ENCODE data around the gene CAVIN1.
"Not testable (repeated sequence)": the region's sequence is repeated elsewhere in the genome, so short reads cannot be mapped to it uniquely, and the experiment has no call there.

The CAVIN1 gene

GRCh38 chr17:42366176-42367023 lies 56.7 kb downstream of the CAVIN1 start:
- DNase-seq (ENCODE audit: low read depth in 1 of 2, low spot score in 1 of 2): peak in 1 of 2 experiments; percentile 56
- not testable (repeated sequence) for H3K27me3 ChIP-seq (ENCODE audit: insufficient read depth, poor library complexity, severe bottlenecking); H3K27ac ChIP-seq (replicated peaks); H3K4me3 ChIP-seq (replicated peaks; ENCODE audit: insufficient read depth, low read length)

GRCh38 chr17:42365136-42365535 lies 57.9 kb downstream of the CAVIN1 start:
- Histone ChIP-seq H3K4me3 (replicated peaks; ENCODE audit: insufficient read depth, low read length) (no peak overlapping the region), H3K27me3 (ENCODE audit: insufficient read depth, poor library complexity, severe bottlenecking) (no peaks in the 10 kb centered on the region), H3K27ac (replicated peaks) (no peak overlapping the region)
- TF ChIP-seq SPI1 (IDR thresholded peaks at IDR 0.05; ENCODE audit: borderline replicate concordance, low read depth) (no peak), GABPA (IDR thresholded peaks at IDR 0.05; ENCODE audit: low read depth) (no peak), POLR2AphosphoS5 (IDR thresholded peaks at IDR 0.05; ENCODE audit: low read depth) (no peak)
- TF ChIP-seq, protein P1, sequence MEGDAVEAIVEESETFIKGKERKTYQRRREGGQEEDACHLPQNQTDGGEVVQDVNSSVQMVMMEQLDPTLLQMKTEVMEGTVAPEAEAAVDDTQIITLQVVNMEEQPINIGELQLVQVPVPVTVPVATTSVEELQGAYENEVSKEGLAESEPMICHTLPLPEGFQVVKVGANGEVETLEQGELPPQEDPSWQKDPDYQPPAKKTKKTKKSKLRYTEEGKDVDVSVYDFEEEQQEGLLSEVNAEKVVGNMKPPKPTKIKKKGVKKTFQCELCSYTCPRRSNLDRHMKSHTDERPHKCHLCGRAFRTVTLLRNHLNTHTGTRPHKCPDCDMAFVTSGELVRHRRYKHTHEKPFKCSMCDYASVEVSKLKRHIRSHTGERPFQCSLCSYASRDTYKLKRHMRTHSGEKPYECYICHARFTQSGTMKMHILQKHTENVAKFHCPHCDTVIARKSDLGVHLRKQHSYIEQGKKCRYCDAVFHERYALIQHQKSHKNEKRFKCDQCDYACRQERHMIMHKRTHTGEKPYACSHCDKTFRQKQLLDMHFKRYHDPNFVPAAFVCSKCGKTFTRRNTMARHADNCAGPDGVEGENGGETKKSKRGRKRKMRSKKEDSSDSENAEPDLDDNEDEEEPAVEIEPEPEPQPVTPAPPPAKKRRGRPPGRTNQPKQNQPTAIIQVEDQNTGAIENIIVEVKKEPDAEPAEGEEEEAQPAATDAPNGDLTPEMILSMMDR (IDR thresholded peaks at IDR 0.05; ENCODE audit: insufficient read depth, low read length): no peak
- TF ChIP-seq, protein P2, sequence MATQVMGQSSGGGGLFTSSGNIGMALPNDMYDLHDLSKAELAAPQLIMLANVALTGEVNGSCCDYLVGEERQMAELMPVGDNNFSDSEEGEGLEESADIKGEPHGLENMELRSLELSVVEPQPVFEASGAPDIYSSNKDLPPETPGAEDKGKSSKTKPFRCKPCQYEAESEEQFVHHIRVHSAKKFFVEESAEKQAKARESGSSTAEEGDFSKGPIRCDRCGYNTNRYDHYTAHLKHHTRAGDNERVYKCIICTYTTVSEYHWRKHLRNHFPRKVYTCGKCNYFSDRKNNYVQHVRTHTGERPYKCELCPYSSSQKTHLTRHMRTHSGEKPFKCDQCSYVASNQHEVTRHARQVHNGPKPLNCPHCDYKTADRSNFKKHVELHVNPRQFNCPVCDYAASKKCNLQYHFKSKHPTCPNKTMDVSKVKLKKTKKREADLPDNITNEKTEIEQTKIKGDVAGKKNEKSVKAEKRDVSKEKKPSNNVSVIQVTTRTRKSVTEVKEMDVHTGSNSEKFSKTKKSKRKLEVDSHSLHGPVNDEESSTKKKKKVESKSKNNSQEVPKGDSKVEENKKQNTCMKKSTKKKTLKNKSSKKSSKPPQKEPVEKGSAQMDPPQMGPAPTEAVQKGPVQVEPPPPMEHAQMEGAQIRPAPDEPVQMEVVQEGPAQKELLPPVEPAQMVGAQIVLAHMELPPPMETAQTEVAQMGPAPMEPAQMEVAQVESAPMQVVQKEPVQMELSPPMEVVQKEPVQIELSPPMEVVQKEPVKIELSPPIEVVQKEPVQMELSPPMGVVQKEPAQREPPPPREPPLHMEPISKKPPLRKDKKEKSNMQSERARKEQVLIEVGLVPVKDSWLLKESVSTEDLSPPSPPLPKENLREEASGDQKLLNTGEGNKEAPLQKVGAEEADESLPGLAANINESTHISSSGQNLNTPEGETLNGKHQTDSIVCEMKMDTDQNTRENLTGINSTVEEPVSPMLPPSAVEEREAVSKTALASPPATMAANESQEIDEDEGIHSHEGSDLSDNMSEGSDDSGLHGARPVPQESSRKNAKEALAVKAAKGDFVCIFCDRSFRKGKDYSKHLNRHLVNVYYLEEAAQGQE (IDR thresholded peaks at IDR 0.05; ENCODE audit: insufficient replicate concordance, low read depth): no peak
- no peak for DNase-seq (ENCODE audit: low read depth in 1 of 2, low spot score in 1 of 2)

- H3K27ac ChIP-seq (replicated peaks): no peak overlapping the region
- H3K27me3 ChIP-seq (ENCODE audit: insufficient read depth, poor library complexity, severe bottlenecking): no peaks in the 10 kb centered on the region
- no peak for TF ChIP-seq SPI1 (IDR thresholded peaks at IDR 0.05; ENCODE audit: borderline replicate concordance, low read depth)
These were observed 59.1 kb downstream of the CAVIN1 start for GRCh38 chr17:42363767-42364585.

DNA sequence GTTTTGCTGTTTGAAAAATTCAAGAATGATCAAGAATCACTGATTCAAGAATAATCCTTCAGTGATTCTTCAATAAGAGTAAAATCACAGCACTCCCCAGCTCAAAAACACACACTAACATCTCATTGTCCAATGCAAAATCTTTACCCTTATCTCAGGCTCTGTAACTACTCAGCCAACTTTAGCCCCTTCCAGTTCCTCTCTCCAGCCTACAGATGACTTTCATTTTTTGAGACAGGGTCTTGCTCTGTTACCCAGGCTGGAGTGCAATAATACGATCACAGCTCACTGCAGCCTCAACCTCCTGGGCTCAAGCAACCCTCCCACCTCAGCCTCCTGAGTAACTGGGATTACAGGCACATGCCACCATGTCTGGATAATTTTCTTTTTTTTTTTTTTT lies 59.8 kb downstream of the CAVIN1 start:
- H3K27me3 ChIP-seq (ENCODE audit: insufficient read depth, poor library complexity, severe bottlenecking): no peaks in the 10 kb centered on the region
- DNase-seq (ENCODE audit: low read depth in 1 of 2, low spot score in 1 of 2): no peak
- no peak overlapping the region for H3K4me3 ChIP-seq (replicated peaks; ENCODE audit: insufficient read depth, low read length)
- TF ChIP-seq, protein P2 (IDR thresholded peaks at IDR 0.05; ENCODE audit: insufficient replicate concordance, low read depth): no peak
- TF ChIP-seq, protein P1 (IDR thresholded peaks at IDR 0.05; ENCODE audit: insufficient read depth, low read length): no peak
- TF ChIP-seq POLR2AphosphoS5 (IDR thresholded peaks at IDR 0.05; ENCODE audit: low read depth): no peak
- no peak for TF ChIP-seq GABPA (IDR thresholded peaks at IDR 0.05; ENCODE audit: low read depth)
- no peak for TF ChIP-seq SPI1 (IDR thresholded peaks at IDR 0.05; ENCODE audit: borderline replicate concordance, low read depth)
- no peak overlapping the region for H3K27ac ChIP-seq (replicated peaks)

More at GRCh38 chr17:42363767-42364585, 59.1 kb downstream of the CAVIN1 start:
- no peak overlapping the region for H3K4me3 ChIP-seq (replicated peaks; ENCODE audit: insufficient read depth, low read length)
- no peak for DNase-seq (ENCODE audit: low read depth in 1 of 2, low spot score in 1 of 2)

Measured in HL-60 (cell line).